Endothelial cell of umbilical vein (primary cell): ENCODE results near the gene C1orf185. TPM values are rescaled to one million over a fixed set of nuclear protein-coding genes. Genes with fewer than 3 reads are reported as not detected.

Experiments
- BruUV-seq: library from RNA; stranded (reverse); fragments of 400-500 nt; replicated peaks from 2 replicates; lab custom pipeline; 2021; lab: Mats Ljungman, UMichigan
- CTCF ChIA-PET: fragments of 300-600, 350-600 bp; sonication (Branson Sonifier 250); formaldehyde crosslinking; loops from one replicate; lab custom pipeline; 2021; ENCODE audit warnings: antibody characterized with exemption, inconsistent platforms; lab: Charles Lee
- POLR2A ChIA-PET: fragments of 300-600, 350-600 bp; sonication (Branson Sonifier 250); formaldehyde crosslinking; loops from one replicate; lab custom pipeline; 2021; ENCODE audit warnings: antibody characterized with exemption, inconsistent platforms; lab: Charles Lee
- DNase-seq: peaks from one replicate; pipeline ENCODE4 v3.0.0-alpha.2; 2011; ENCODE audit warnings: low read depth, low spot score
- FAIRE-seq: peaks from 2 replicates; lab custom pipeline; 2011; peaks lifted over from hg19 to GRCh38; lab: Jason Lieb, UNC
- H2AFZ ChIP-seq: 2 replicates; pipeline ENCODE4 v1.6.0; 2012; ENCODE audit warnings: low read depth, low read length, control low read depth, inconsistent platforms
- H3K27ac ChIP-seq: 2 replicates; pipeline ENCODE4 v1.5.1; 2011; ENCODE audit warnings: low read depth, mild to moderate bottlenecking, control low read depth, low read length, moderate library complexity; ENCODE audit not compliant: insufficient read depth
- H3K27me3 ChIP-seq, 2 experiments: 2 replicates each; pipeline versions ENCODE4 v1.6.0 to v1.6.1; 2011; ENCODE audit warnings: low read length in 2 of 2, mixed read lengths in 1 of 2; ENCODE audit not compliant: control insufficient read depth in 2 of 2, insufficient read depth in 2 of 2
- H3K36me3 ChIP-seq, 2 experiments: 2 replicates in 1 of 2; 3 replicates in 1 of 2; pipeline ENCODE4 v1.5.1; 2011; ENCODE audit warnings: low read length in 2 of 2, mild to moderate bottlenecking in 1 of 2, moderate library complexity in 1 of 2; ENCODE audit not compliant: control insufficient read depth in 2 of 2, insufficient read depth in 2 of 2; ENCODE audit errors: extremely low read depth in 1 of 2
- H3K4me1 ChIP-seq: 3 replicates; pipeline ENCODE4 v1.5.1; 2011; ENCODE audit warnings: mild to moderate bottlenecking, low read length; ENCODE audit not compliant: control insufficient read depth, insufficient read depth; ENCODE audit errors: extremely low read depth
- H3K4me2 ChIP-seq: 2 replicates; pipeline ENCODE4 v1.6.1; 2011; ENCODE audit warnings: low read length, control low read depth, mixed read lengths; ENCODE audit not compliant: insufficient read depth
- H3K4me3 ChIP-seq, 3 experiments: fragments of 200-600 bp in 1 of 3; sonication (generic), shearing (Covaris generic) in 1 of 3; replicated peaks in 1 of 3; 2 replicates each; pipeline ENCODE4 v1.5.1; 2011 to 2016; ENCODE audit warnings: control low read depth in 3 of 3, low read length in 3 of 3, mild to moderate bottlenecking in 2 of 3, inconsistent platforms in 1 of 3, low read depth in 1 of 3, moderate library complexity in 1 of 3; ENCODE audit not compliant: insufficient read depth in 1 of 3
- H3K79me2 ChIP-seq: 2 replicates; pipeline ENCODE4 v1.6.0; 2012; ENCODE audit warnings: low read length, inconsistent platforms; ENCODE audit not compliant: control insufficient read depth, insufficient read depth
- H3K9ac ChIP-seq: replicated peaks from 2 replicates; pipeline ENCODE3; 2011; ENCODE audit warnings: low read length, control low read depth; ENCODE audit not compliant: insufficient read depth; ENCODE audit errors: extremely low read depth
- H3K9me1 ChIP-seq: replicated peaks from 3 replicates; pipeline ENCODE4 v1.6.0; 2011; ENCODE audit warnings: mild to moderate bottlenecking, low read length; ENCODE audit not compliant: control insufficient read depth, insufficient read depth; ENCODE audit errors: extremely low read depth
- H3K9me3 ChIP-seq: replicated peaks from 2 replicates; pipeline ENCODE4 v1.5.1; 2012; ENCODE audit warnings: low read length, inconsistent platforms; ENCODE audit not compliant: control insufficient read depth, insufficient read depth
- H4K20me1 ChIP-seq: replicated peaks from 2 replicates; pipeline ENCODE3; 2011; ENCODE audit warnings: mild to moderate bottlenecking, low read length; ENCODE audit not compliant: control insufficient read depth, insufficient read depth; ENCODE audit errors: extremely low read depth
- CTCF ChIP-seq, 2 donors: IDR thresholded peaks; 1 replicate in 1 of 2; 2 replicates in 1 of 2; pipeline ENCODE4 v1.5.1; 2011; ENCODE audit warnings: low read length in 2 of 2, mild to moderate bottlenecking in 2 of 2, moderate library complexity in 2 of 2, control low read depth in 1 of 2, inconsistent platforms in 1 of 2, low read depth in 1 of 2; ENCODE audit not compliant: insufficient read depth in 1 of 2; ENCODE audit errors: extremely low read depth in 1 of 2
- EZH2 ChIP-seq: IDR thresholded peaks from 2 replicates; pipeline ENCODE4 v1.6.1; 2012; ENCODE audit warnings: borderline replicate concordance, low read depth, mild to moderate bottlenecking, moderate library complexity, low read length, inconsistent platforms; ENCODE audit not compliant: severe bottlenecking
- FOS ChIP-seq: IDR thresholded peaks from 2 replicates; pipeline ENCODE4 v1.6.1; 2011; ENCODE audit warnings: mild to moderate bottlenecking, low read length, moderate library complexity, borderline replicate concordance; ENCODE audit not compliant: insufficient read depth
- GATA2 ChIP-seq: IDR thresholded peaks from 2 replicates; pipeline ENCODE4 v1.7.0; 2011; ENCODE audit warnings: low read depth, mild to moderate bottlenecking, moderate library complexity, mixed read lengths, low read length; ENCODE audit not compliant: insufficient read length, insufficient read depth
- JUN ChIP-seq: IDR thresholded peaks from 2 replicates; pipeline ENCODE4 v1.6.1; 2011; ENCODE audit warnings: borderline replicate concordance, low read depth; ENCODE audit not compliant: insufficient read length, insufficient read depth
- MAX ChIP-seq: IDR thresholded peaks from 2 replicates; pipeline ENCODE4 v1.6.1; 2011; ENCODE audit not compliant: insufficient read depth, insufficient read length
- MYC ChIP-seq: IDR thresholded peaks from one replicate; pipeline ENCODE4 v1.6.1; 2011; ENCODE audit warnings: mild to moderate bottlenecking, low read depth, low read length
- POLR2A ChIP-seq: IDR thresholded peaks from 2 replicates; pipeline ENCODE4 v1.6.1; 2012; ENCODE audit warnings: low read depth, mild to moderate bottlenecking, control low read depth, low read length
- POLR2AphosphoS5 ChIP-seq: IDR thresholded peaks from 2 replicates; pipeline ENCODE4 v1.6.1; 2012; ENCODE audit warnings: low read depth, mild to moderate bottlenecking, control low read depth, low read length, moderate library complexity; ENCODE audit not compliant: insufficient read depth
- dilution Hi-C: fragments of 300-500 bp; cut with MboI; formaldehyde crosslinking; loops from one replicate; pipeline ENCODE4 v1.15.0; 2019; ENCODE audit warnings: low sequenced_read_pairs; ENCODE audit not compliant: extremely low pct_ligation_motif_present
- intact Hi-C: fragments of 100-400 bp; cut with micrococcal nuclease; formaldehyde crosslinking; loops from one replicate; pipeline ENCODE4 v1.10.0; 2022
- polyA plus RNA-seq, 4 experiments: library from polyadenylated mRNA; depleted of rRNA in 3 of 4; stranded (reverse) in 3 of 4; unstranded in 1 of 4; fragments of >200 nt; gene quantifications; 2 replicates each; pipeline versions ENCODE4 v1.2.1 to v1.2.3, GENCODE V29; 2011 to 2012; ENCODE audit warnings: missing spikeins in 1 of 4
- total RNA-seq: library from RNA; stranded (reverse); gene quantifications from 2 replicates; pipeline ENCODE4 v1.2.3, GENCODE V29; 2021

Gene C1orf185
- total and polyA plus RNA-seq, 2 donors (not counting 3 experiments of a cell fraction or from before 2014, with no cell fraction given), result not detected

GRCh38 chr1:51114137-51114536 is 12.1 kb downstream of the C1orf185 start:
- no TSS peak for BruUV-seq
- H3K9me3 ChIP-seq, result no peaks in the 10 kb centered on the region
- H3K36me3 ChIP-seq, result no peaks in the 10 kb centered on the region
- no peak overlapping the region for H3K4me3 ChIP-seq
- FAIRE-seq (no peak), DNase-seq (no peak)
- no peak overlapping the region for H3K4me2 ChIP-seq
- no peaks in the 10 kb centered on the region for H3K79me2 ChIP-seq
- intact Hi-C loops, result no loop called here
- ChIA-PET CTCF (no interaction called here), POLR2A (no interaction called here)
- no peak overlapping the region for H3K9ac ChIP-seq
- H2AFZ ChIP-seq, result no peak overlapping the region
- no peak overlapping the region for H3K27ac ChIP-seq
- dilution Hi-C loops, result no loop called here
- H4K20me1 ChIP-seq, result no peaks in the 10 kb centered on the region
- H3K27me3 ChIP-seq, result peaks cover 4 to 19% of the 10 kb centered on the region in 2 experiments
- H3K4me1 ChIP-seq, result no peaks in the 10 kb centered on the region
- TF ChIP-seq FOS (no peak), CTCF (IDR thresholded peaks at IDR 0.05; ENCODE audit: extremely low read depth in 1 of 2, insufficient read depth in 1 of 2, low read depth in 1 of 2, low read length in 2 of 2) (no peak), JUN (no peak), MAX (no peak), GATA2 (no peak), POLR2AphosphoS5 (no peak), POLR2A (no peak), EZH2 (no peak), MYC (no peak)
- H3K9me1 ChIP-seq, result no peaks in the 10 kb centered on the region
